AG04450 (cell line): ENCODE data around the gene TDP1. TPM values are rescaled to one million over a fixed set of nuclear protein-coding genes. Genes with fewer than 3 reads are reported as not detected.

Source experiments
- CTCF ChIA-PET: fragments of 300-600, 350-600 bp; formaldehyde crosslinking; extraction: SDS; loops from one replicate; lab custom pipeline; 2022; ENCODE audit warnings: antibody characterized with exemption, inconsistent platforms; lab: Charles Lee
- POLR2A ChIA-PET: fragments of 350-600 bp; formaldehyde crosslinking; extraction: SDS; loops from one replicate; lab custom pipeline; 2021; ENCODE audit warnings: antibody characterized with exemption, inconsistent platforms; lab: Yijun Ruan, JAX
- DNase-seq: peaks from one replicate; pipeline ENCODE4 v3.0.0-alpha.2; 2011; ENCODE audit warnings: low read depth, low spot score
- H3K27ac ChIP-seq: one replicate; pipeline ENCODE4 v1.5.1; 2012; ENCODE audit warnings: low read depth, low read length, control low read depth
- H3K27me3 ChIP-seq: one replicate; pipeline ENCODE4 v1.6.0; 2012; ENCODE audit warnings: low read length; ENCODE audit not compliant: control insufficient read depth, insufficient read depth
- H3K4me3 ChIP-seq: 2 replicates; pipeline ENCODE4 v1.5.1; 2011; ENCODE audit warnings: mild to moderate bottlenecking, low read depth, low read length, control low read depth
- H3K9me3 ChIP-seq: 2 replicates; pipeline ENCODE4 v1.5.1; 2012; ENCODE audit warnings: low read length; ENCODE audit not compliant: control insufficient read depth, insufficient read depth
- CTCF ChIP-seq: IDR thresholded peaks from 2 replicates; pipeline ENCODE4 v1.5.1; 2011; ENCODE audit warnings: low read depth, low read length, control low read depth, inconsistent platforms
- polyA plus RNA-seq: library from polyadenylated mRNA; depleted of rRNA; stranded (reverse); fragments of >200 nt; gene quantifications from 2 replicates; pipeline ENCODE4 v1.2.3, GENCODE V29; 2011

Gene TDP1
- polyA plus RNA-seq, 1 experiment: 19.0 TPM

GRCh38 chr14:90003526-90004307 lies 48.0 kb downstream of the TDP1 start:
- H3K9me3 ChIP-seq: no peaks in the 10 kb centered on the region
- DNase-seq: no peak
- CTCF ChIA-PET: interaction anchor here (1.4 kb wide), 1 partner anchor 31 kb away, joined by 4 read pairs; no protein-coding TSS in a partner anchor
- no peak overlapping the region for H3K27ac ChIP-seq
- TF ChIP-seq CTCF: no peak
- H3K4me3 ChIP-seq: no peak overlapping the region
- POLR2A ChIA-PET: no interaction called here
- H3K27me3 ChIP-seq: no peaks in the 10 kb centered on the region

- Histone ChIP-seq H3K27me3 (no peaks in the 10 kb centered on the region), H3K27ac (no peak overlapping the region), H3K9me3 (no peaks in the 10 kb centered on the region), H3K4me3 (no peak overlapping the region)
- no peak for TF ChIP-seq CTCF
- POLR2A ChIA-PET: no interaction called here
- CTCF ChIA-PET: interaction anchor here (0.6 kb wide), 1 partner anchor 32 kb away, joined by 3 read pairs; no protein-coding TSS in a partner anchor
- no peak for DNase-seq
Measured at GRCh38 chr14:90005441-90005840, 49.7 kb downstream of the TDP1 start.

- no peak for DNase-seq
- H3K4me3 ChIP-seq: no peak overlapping the region
- ChIA-PET POLR2A (no interaction called here), CTCF (interaction anchor here (0.6 to 0.8 kb wide), 3 partner anchors 33 to 34 kb away, joined by 3 to 4 read pairs (median 3); no protein-coding TSS in a partner anchor)
- H3K27me3 ChIP-seq: no peaks in the 10 kb centered on the region
- no peak overlapping the region for H3K27ac ChIP-seq
- TF ChIP-seq CTCF: no peak
- H3K9me3 ChIP-seq: no peaks in the 10 kb centered on the region
Measured at GRCh38 chr14:90005939-90006530, 50.3 kb downstream of the TDP1 start.

GRCh38 chr14:90017371-90017770 lies 61.6 kb downstream of the TDP1 start:
- Histone ChIP-seq H3K4me3 (no peak overlapping the region), H3K27me3 (no peaks in the 10 kb centered on the region), H3K27ac (no peak overlapping the region), H3K9me3 (no peaks in the 10 kb centered on the region)
- no peak for DNase-seq
- ChIA-PET POLR2A (no interaction called here), CTCF (interaction anchor here (1.5 to 2.1 kb wide), 2 partner anchors 44 to 45 kb away, joined by 7 to 10 read pairs; no protein-coding TSS in a partner anchor)
- no peak for TF ChIP-seq CTCF
